ENCODE results near the gene RPS3. TPM values are rescaled to one million over a fixed set of nuclear protein-coding genes. Genes with fewer than 3 reads are reported as not detected.

RPS3 gene
- total and polyA plus RNA-seq, 2 donors (not counting 1 experiment from before 2014, with no cell fraction given): 3,389 to 3,642 TPM

- ChIA-PET CTCF (interaction anchor here (7.7 kb wide), 1 partner anchor 89 kb away, joined by 284 read pairs; no protein-coding TSS in a partner anchor), POLR2A (no interaction called here)
- Mint-ChIP-seq H3K4me1 (no peaks in the 10 kb centered on the region), H3K27ac (no peak overlapping the region), H3K27me3 (peaks cover 3% of the 10 kb centered on the region), H3K4me3 (no peak overlapping the region), H3K9me3 (ENCODE audit: insufficient read depth) (no peaks in the 10 kb centered on the region)
- intact Hi-C loops (cut with micrococcal nuclease): no loop called here
- WGBS (ENCODE audit: insufficient coverage): 86% methylated on average over 5 of the region's 7 CpGs
- Histone ChIP-seq H3K4me1 (ENCODE audit: control insufficient read depth in 2 of 2, insufficient read depth in 2 of 2, low read length in 2 of 2) (no peaks in the 10 kb centered on the region), H3K4me3 (ENCODE audit: control extremely low read depth in 1 of 5, extremely low read depth in 1 of 5, insufficient read depth in 1 of 5, low read depth in 2 of 5, low read length in 4 of 5) (no peak overlapping the region), H4K20me1 (ENCODE audit: control insufficient read depth, insufficient read depth, low read length, poor library complexity, severe bottlenecking) (no peaks in the 10 kb centered on the region), H3K27me3 (replicated peaks in 1 of 4; ENCODE audit: control extremely low read depth in 1 of 4, control insufficient read depth in 3 of 4, insufficient read depth in 4 of 4, low read length in 3 of 4) (peaks cover 0 to 3% (median 0%) of the 10 kb centered on the region in 4 experiments), H3K27ac (ENCODE audit: low read length in 2 of 2) (no peak overlapping the region), H3K4me2 (replicated peaks; ENCODE audit: low read depth, low read length, poor library complexity, severe bottlenecking) (no peak overlapping the region), H3K36me3 (replicated peaks in 1 of 2; ENCODE audit: control extremely low read depth in 1 of 2, control insufficient read depth in 1 of 2, extremely low read depth in 1 of 2, insufficient read depth in 2 of 2, low read length in 1 of 2) (peaks cover 0 to 2% of the 10 kb centered on the region in 2 experiments), H3K9me3 (ENCODE audit: control extremely low read depth in 1 of 3, control insufficient read depth in 2 of 3, insufficient read depth in 1 of 3, low read length in 2 of 3) (no peaks in the 10 kb centered on the region), H3K79me2 (ENCODE audit: control insufficient read depth, insufficient read depth, low read length) (no peaks in the 10 kb centered on the region), H2AFZ (ENCODE audit: insufficient read depth, low read depth, low read length, poor library complexity, severe bottlenecking) (no peak overlapping the region), H3K9ac (ENCODE audit: low read length) (no peak overlapping the region)
- no peak for ATAC-seq (ENCODE audit: low read depth)
- no peak for DNase-seq
- no peak for TF ChIP-seq CTCF (IDR thresholded peaks at IDR 0.05)
- no peak for TF ChIP-seq EZH2 (IDR thresholded peaks at IDR 0.05; ENCODE audit: borderline replicate concordance, insufficient read depth, low read depth, low read length, poor library complexity, severe bottlenecking)
These were observed 42.5 kb downstream of the RPS3 start for GRCh38 chr11:75441804-75442132.

- WGBS (ENCODE audit: insufficient coverage): 96% methylated on average over 15 of the region's 15 CpGs
- no peak overlapping the region for H3K27ac Mint-ChIP-seq
- Histone ChIP-seq H3K4me1 (ENCODE audit: control insufficient read depth in 2 of 2, insufficient read depth in 2 of 2, low read length in 2 of 2) (no peaks in the 10 kb centered on the region), H2AFZ (ENCODE audit: insufficient read depth, low read depth, low read length, poor library complexity, severe bottlenecking) (no peak overlapping the region), H3K4me2 (replicated peaks; ENCODE audit: low read depth, low read length, poor library complexity, severe bottlenecking) (no peak overlapping the region), H4K20me1 (ENCODE audit: control insufficient read depth, insufficient read depth, low read length, poor library complexity, severe bottlenecking) (no peaks in the 10 kb centered on the region), H3K36me3 (replicated peaks in 1 of 2; ENCODE audit: control extremely low read depth in 1 of 2, control insufficient read depth in 1 of 2, extremely low read depth in 1 of 2, insufficient read depth in 2 of 2, low read length in 1 of 2) (peaks cover 0 to 2% of the 10 kb centered on the region in 2 experiments), H3K27ac (ENCODE audit: low read length in 2 of 2) (no peak overlapping the region), H3K79me2 (ENCODE audit: control insufficient read depth, insufficient read depth, low read length) (no peaks in the 10 kb centered on the region), H3K27me3 (replicated peaks in 1 of 4; ENCODE audit: control extremely low read depth in 1 of 4, control insufficient read depth in 3 of 4, insufficient read depth in 4 of 4, low read length in 3 of 4) (peaks cover 0 to 3% (median 0%) of the 10 kb centered on the region in 4 experiments), H3K9ac (ENCODE audit: low read length) (no peak overlapping the region), H3K4me3 (ENCODE audit: control extremely low read depth in 1 of 5, extremely low read depth in 1 of 5, insufficient read depth in 1 of 5, low read depth in 2 of 5, low read length in 4 of 5) (no peak overlapping the region), H3K9me3 (ENCODE audit: control extremely low read depth in 1 of 3, control insufficient read depth in 2 of 3, insufficient read depth in 1 of 3, low read length in 2 of 3) (no peaks in the 10 kb centered on the region)
- ChIA-PET CTCF (interaction anchor here (7.7 kb wide), 1 partner anchor 89 kb away, joined by 284 read pairs; no protein-coding TSS in a partner anchor), POLR2A (interaction anchor here (0.6 kb wide), 1 partner anchor 11 kb away, joined by 6 read pairs; no protein-coding TSS in a partner anchor)
- H3K27me3 Mint-ChIP-seq: peaks cover 3% of the 10 kb centered on the region
- intact Hi-C loops (cut with micrococcal nuclease): no loop called here
- TF ChIP-seq EZH2 (IDR thresholded peaks at IDR 0.05; ENCODE audit: borderline replicate concordance, insufficient read depth, low read depth, low read length, poor library complexity, severe bottlenecking): no peak
- no peak for TF ChIP-seq CTCF (IDR thresholded peaks at IDR 0.05)
- H3K4me3 Mint-ChIP-seq: no peak overlapping the region
- H3K4me1 Mint-ChIP-seq: no peaks in the 10 kb centered on the region
- ATAC-seq (ENCODE audit: low read depth): no peak
- no peaks in the 10 kb centered on the region for H3K9me3 Mint-ChIP-seq (ENCODE audit: insufficient read depth)
- no peak for DNase-seq
These were observed 43.0 kb downstream of the RPS3 start for GRCh38 chr11:75442161-75442885.
